DND-41 (cell line): ENCODE measurements around the gene MINK1.

Experiments used
- ATAC-seq: fragments of 200-7000 bp; cut with Tn5 transposase; 3 replicates; pipeline ENCODE4 v1.9.1; 2021; ENCODE audit warnings: low read depth; ENCODE audit not compliant: insufficient read depth
- DNase-seq: peaks from one replicate; pipeline ENCODE4 v3.0.0-alpha.2; 2020
- H2AFZ ChIP-seq: 2 replicates; pipeline ENCODE4 v1.6.0; 2012; ENCODE audit warnings: low read depth, low read length
- H3K27ac ChIP-seq: 2 replicates; pipeline ENCODE4 v1.5.1; 2012; ENCODE audit warnings: low read length, inconsistent platforms
- H3K27me3 ChIP-seq: fragments of 200-600 bp; sonication (generic); 2 replicates; pipeline ENCODE4 v1.6.0; 2012; ENCODE audit warnings: low read length, mild to moderate bottlenecking, inconsistent platforms; ENCODE audit not compliant: insufficient read depth, poor library complexity
- H3K36me3 ChIP-seq: 2 replicates; pipeline ENCODE4 v1.5.1; 2012; ENCODE audit warnings: low read length, inconsistent platforms; ENCODE audit not compliant: insufficient read depth
- H3K4me1 ChIP-seq: 2 replicates; pipeline ENCODE4 v1.5.1; 2012; ENCODE audit warnings: mild to moderate bottlenecking, low read length; ENCODE audit not compliant: insufficient read depth
- H3K4me2 ChIP-seq: 2 replicates; pipeline ENCODE4 v1.6.0; 2012; ENCODE audit warnings: mild to moderate bottlenecking, moderate library complexity, low read length, inconsistent platforms; ENCODE audit not compliant: insufficient read depth
- H3K4me3 ChIP-seq, 2 experiments: fragments of 200-600 bp in 1 of 2; shearing (Covaris generic) in 1 of 2; 2 replicates each; pipeline ENCODE4 v1.5.1; 2012 to 2016; ENCODE audit warnings: inconsistent platforms in 2 of 2, low read length in 2 of 2, mild to moderate bottlenecking in 2 of 2, low read depth in 1 of 2, moderate library complexity in 1 of 2
- H3K79me2 ChIP-seq: 2 replicates; pipeline ENCODE4 v1.6.0; 2012; ENCODE audit warnings: low read length, inconsistent platforms; ENCODE audit not compliant: insufficient read depth
- H3K9ac ChIP-seq: 2 replicates; pipeline ENCODE4 v1.6.0; 2012; ENCODE audit warnings: low read depth, mild to moderate bottlenecking, inconsistent platforms, low read length, moderate library complexity
- H3K9me3 ChIP-seq: 2 replicates; pipeline ENCODE4 v1.5.1; 2012; ENCODE audit warnings: low read length, moderate library complexity, mild to moderate bottlenecking, inconsistent platforms; ENCODE audit not compliant: insufficient read depth, severe bottlenecking
- H4K20me1 ChIP-seq: 2 replicates; pipeline ENCODE4 v1.6.0; 2012; ENCODE audit warnings: low read length; ENCODE audit not compliant: insufficient read depth
- EZH2 ChIP-seq: IDR thresholded peaks from 3 replicates; pipeline ENCODE4 v1.6.1; 2012; ENCODE audit warnings: borderline replicate concordance, low read depth, mild to moderate bottlenecking, moderate library complexity, low read length, inconsistent platforms; ENCODE audit not compliant: severe bottlenecking
- TF ChIP-seq, protein P1 (sequence below): IDR thresholded peaks from 2 replicates; pipeline ENCODE4 v1.5.1; 2012; ENCODE audit warnings: borderline replicate concordance, low read length, moderate library complexity, mild to moderate bottlenecking; ENCODE audit not compliant: poor library complexity, severe bottlenecking; ENCODE audit errors: extremely low read depth

The MINK1 gene

DNA sequence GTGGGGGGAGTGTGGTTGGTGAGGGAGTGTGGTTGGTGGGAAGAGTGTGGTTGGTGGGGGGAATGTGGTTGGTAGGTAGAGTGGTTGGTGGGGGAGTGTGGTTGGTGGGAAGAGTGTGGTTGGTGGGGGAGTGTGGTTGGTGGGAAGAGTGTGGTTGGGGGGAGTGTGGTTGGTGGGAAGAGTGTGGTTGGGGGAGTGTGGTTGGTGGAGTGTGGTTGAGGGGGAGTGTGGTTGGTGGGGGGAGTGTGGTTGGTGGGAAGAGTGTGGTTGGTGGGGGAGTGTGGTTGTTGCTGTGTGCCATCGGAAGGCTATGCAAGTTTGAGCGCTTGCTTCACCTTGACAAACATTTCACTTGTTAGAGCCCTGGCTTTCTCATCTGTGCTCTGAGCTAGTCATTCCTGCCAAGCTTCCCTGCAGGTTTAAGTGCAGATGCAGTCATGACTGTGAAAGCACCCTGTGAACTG is 20.1 kb downstream of the MINK1 start:
- Histone ChIP-seq H3K79me2 (peaks cover 45% of the 10 kb centered on the region), H4K20me1 (peaks cover 81% of the 10 kb centered on the region), H3K9me3 (no peaks in the 10 kb centered on the region), H2AFZ (no peak overlapping the region), H3K4me2 (no peak overlapping the region), H3K27ac (no peak overlapping the region), H3K36me3 (peaks cover 15% of the 10 kb centered on the region), H3K4me3 (no peak overlapping the region), H3K27me3 (no peaks in the 10 kb centered on the region), H3K4me1 (no peaks in the 10 kb centered on the region), H3K9ac (no peak overlapping the region)
- DNase-seq (peak; percentile 10), ATAC-seq (no peak)
- TF ChIP-seq EZH2: no peak
- TF ChIP-seq, protein P1, sequence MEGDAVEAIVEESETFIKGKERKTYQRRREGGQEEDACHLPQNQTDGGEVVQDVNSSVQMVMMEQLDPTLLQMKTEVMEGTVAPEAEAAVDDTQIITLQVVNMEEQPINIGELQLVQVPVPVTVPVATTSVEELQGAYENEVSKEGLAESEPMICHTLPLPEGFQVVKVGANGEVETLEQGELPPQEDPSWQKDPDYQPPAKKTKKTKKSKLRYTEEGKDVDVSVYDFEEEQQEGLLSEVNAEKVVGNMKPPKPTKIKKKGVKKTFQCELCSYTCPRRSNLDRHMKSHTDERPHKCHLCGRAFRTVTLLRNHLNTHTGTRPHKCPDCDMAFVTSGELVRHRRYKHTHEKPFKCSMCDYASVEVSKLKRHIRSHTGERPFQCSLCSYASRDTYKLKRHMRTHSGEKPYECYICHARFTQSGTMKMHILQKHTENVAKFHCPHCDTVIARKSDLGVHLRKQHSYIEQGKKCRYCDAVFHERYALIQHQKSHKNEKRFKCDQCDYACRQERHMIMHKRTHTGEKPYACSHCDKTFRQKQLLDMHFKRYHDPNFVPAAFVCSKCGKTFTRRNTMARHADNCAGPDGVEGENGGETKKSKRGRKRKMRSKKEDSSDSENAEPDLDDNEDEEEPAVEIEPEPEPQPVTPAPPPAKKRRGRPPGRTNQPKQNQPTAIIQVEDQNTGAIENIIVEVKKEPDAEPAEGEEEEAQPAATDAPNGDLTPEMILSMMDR: no peak

- Histone ChIP-seq H2AFZ (no peak overlapping the region), H3K4me3 (no peak overlapping the region), H4K20me1 (peaks cover 81% of the 10 kb centered on the region), H3K4me2 (no peak overlapping the region), H3K9me3 (no peaks in the 10 kb centered on the region), H3K9ac (no peak overlapping the region), H3K27me3 (no peaks in the 10 kb centered on the region), H3K27ac (no peak overlapping the region), H3K79me2 (peaks cover 47% of the 10 kb centered on the region), H3K36me3 (peaks cover 18% of the 10 kb centered on the region), H3K4me1 (no peaks in the 10 kb centered on the region)
- DNase-seq (no peak), ATAC-seq (no peak)
- TF ChIP-seq, protein P1: no peak
- no peak for TF ChIP-seq EZH2
Observed at GRCh38 chr17:4854111-4854681, 21.1 kb downstream of the MINK1 start.

GRCh38 chr17:4856271-4856936 is 23.3 kb downstream of the MINK1 start:
- Histone ChIP-seq H3K79me2 (peaks cover 39% of the 10 kb centered on the region; the same call in 1 of the 2 replicates), H4K20me1 (peaks cover 78% of the 10 kb centered on the region), H3K36me3 (peaks cover 31% of the 10 kb centered on the region), H3K9ac (no peak overlapping the region), H3K27me3 (no peaks in the 10 kb centered on the region), H3K9me3 (no peaks in the 10 kb centered on the region), H3K4me3 (no peak overlapping the region), H3K4me2 (no peak overlapping the region), H3K4me1 (no peaks in the 10 kb centered on the region), H2AFZ (no peak overlapping the region), H3K27ac (no peak overlapping the region)
- DNase-seq: no peak
- TF ChIP-seq, protein P1: no peak
- TF ChIP-seq EZH2: no peak
- ATAC-seq: no peak; the same call in 2 of the 3 replicates
